ENCODE results near the gene RAB8B.

DNA sequence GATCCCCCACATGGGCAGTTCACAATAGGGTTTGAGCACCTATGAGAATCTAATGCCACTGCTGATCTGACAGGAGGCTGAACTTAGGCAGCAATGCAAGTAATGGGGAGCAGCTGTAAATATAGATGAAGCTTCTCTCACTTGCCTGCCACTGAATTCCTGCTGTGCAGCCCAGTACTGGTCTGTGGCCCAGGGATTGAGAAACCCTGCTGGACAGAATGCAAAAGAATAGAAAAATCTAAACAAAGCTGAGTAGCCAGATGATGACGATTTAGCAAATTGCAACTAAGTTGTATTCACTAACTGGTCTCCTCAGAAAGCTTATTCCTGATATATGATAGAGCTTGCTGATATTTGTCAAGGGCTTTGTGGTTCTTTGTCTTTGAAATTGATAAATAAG, 53.7 kb downstream of the RAB8B start:
- TF ChIP-seq SIN3A (IDR thresholded peaks at IDR 0.05; ENCODE audit: borderline replicate concordance, insufficient read depth, low read length) (no peak), POLR2AphosphoS5 (IDR thresholded peaks at IDR 0.05; ENCODE audit: low read depth, low read length) (no peak), TAF1 (IDR thresholded peaks at IDR 0.05; ENCODE audit: borderline replicate concordance, insufficient read depth, low read length) (no peak)
- TF ChIP-seq, protein P1, sequence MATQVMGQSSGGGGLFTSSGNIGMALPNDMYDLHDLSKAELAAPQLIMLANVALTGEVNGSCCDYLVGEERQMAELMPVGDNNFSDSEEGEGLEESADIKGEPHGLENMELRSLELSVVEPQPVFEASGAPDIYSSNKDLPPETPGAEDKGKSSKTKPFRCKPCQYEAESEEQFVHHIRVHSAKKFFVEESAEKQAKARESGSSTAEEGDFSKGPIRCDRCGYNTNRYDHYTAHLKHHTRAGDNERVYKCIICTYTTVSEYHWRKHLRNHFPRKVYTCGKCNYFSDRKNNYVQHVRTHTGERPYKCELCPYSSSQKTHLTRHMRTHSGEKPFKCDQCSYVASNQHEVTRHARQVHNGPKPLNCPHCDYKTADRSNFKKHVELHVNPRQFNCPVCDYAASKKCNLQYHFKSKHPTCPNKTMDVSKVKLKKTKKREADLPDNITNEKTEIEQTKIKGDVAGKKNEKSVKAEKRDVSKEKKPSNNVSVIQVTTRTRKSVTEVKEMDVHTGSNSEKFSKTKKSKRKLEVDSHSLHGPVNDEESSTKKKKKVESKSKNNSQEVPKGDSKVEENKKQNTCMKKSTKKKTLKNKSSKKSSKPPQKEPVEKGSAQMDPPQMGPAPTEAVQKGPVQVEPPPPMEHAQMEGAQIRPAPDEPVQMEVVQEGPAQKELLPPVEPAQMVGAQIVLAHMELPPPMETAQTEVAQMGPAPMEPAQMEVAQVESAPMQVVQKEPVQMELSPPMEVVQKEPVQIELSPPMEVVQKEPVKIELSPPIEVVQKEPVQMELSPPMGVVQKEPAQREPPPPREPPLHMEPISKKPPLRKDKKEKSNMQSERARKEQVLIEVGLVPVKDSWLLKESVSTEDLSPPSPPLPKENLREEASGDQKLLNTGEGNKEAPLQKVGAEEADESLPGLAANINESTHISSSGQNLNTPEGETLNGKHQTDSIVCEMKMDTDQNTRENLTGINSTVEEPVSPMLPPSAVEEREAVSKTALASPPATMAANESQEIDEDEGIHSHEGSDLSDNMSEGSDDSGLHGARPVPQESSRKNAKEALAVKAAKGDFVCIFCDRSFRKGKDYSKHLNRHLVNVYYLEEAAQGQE (IDR thresholded peaks at IDR 0.05; ENCODE audit: insufficient read depth in 1 of 2, low read depth in 2 of 2, low read length in 2 of 2): no peak
